ENCODE results near the gene MRPL36.

The MRPL36 gene

GRCh38 chr5:1831677-1832313 is 32.2 kb upstream of the MRPL36 start:
- no peak overlapping the region for H3K4me3 ChIP-seq (ENCODE audit: low read depth, low read length)
- in situ Hi-C loops (cut with HindIII; ENCODE audit: low sequenced_read_pairs): no loop called here
- no peak for DNase-seq (ENCODE audit: low read depth)
- TF ChIP-seq CTCF (IDR thresholded peaks at IDR 0.05; ENCODE audit: low read depth, low read length, missing control alignments): no peak

GRCh38 chr5:1831257-1831656 is 31.6 kb upstream of the MRPL36 start:
- in situ Hi-C loops (cut with HindIII; ENCODE audit: low sequenced_read_pairs): no loop called here
- H3K4me3 ChIP-seq (ENCODE audit: low read depth, low read length): no peak overlapping the region
- DNase-seq (ENCODE audit: low read depth): no peak
- TF ChIP-seq CTCF (IDR thresholded peaks at IDR 0.05; ENCODE audit: low read depth, low read length, missing control alignments): no peak

GRCh38 chr5:1830571-1831228 is 31.1 kb upstream of the MRPL36 start:
- no peak for DNase-seq (ENCODE audit: low read depth)
- no peak overlapping the region for H3K4me3 ChIP-seq (ENCODE audit: low read depth, low read length)
- TF ChIP-seq CTCF (IDR thresholded peaks at IDR 0.05; ENCODE audit: low read depth, low read length, missing control alignments): no peak
- in situ Hi-C loops (cut with HindIII; ENCODE audit: low sequenced_read_pairs): no loop called here

GRCh38 chr5:1827886-1828397 is 28.3 kb upstream of the MRPL36 start:
- no peak for DNase-seq (ENCODE audit: low read depth)
- no peak for TF ChIP-seq CTCF (IDR thresholded peaks at IDR 0.05; ENCODE audit: low read depth, low read length, missing control alignments)
- no peak overlapping the region for H3K4me3 ChIP-seq (ENCODE audit: low read depth, low read length)
- in situ Hi-C loops (cut with HindIII; ENCODE audit: low sequenced_read_pairs): no loop called here

GRCh38 chr5:1827025-1827885 is 27.6 kb upstream of the MRPL36 start:
- DNase-seq (ENCODE audit: low read depth): no peak
- in situ Hi-C loops (cut with HindIII; ENCODE audit: low sequenced_read_pairs): no loop called here
- no peak for TF ChIP-seq CTCF (IDR thresholded peaks at IDR 0.05; ENCODE audit: low read depth, low read length, missing control alignments)
- no peak overlapping the region for H3K4me3 ChIP-seq (ENCODE audit: low read depth, low read length)

- TF ChIP-seq CTCF (IDR thresholded peaks at IDR 0.05; ENCODE audit: low read depth, low read length, missing control alignments): no peak
- in situ Hi-C loops (cut with HindIII; ENCODE audit: low sequenced_read_pairs): no loop called here
- no peak overlapping the region for H3K4me3 ChIP-seq (ENCODE audit: low read depth, low read length)
- no peak for DNase-seq (ENCODE audit: low read depth)
Measured at GRCh38 chr5:1826235-1826980, 26.8 kb upstream of the MRPL36 start.
